Measurements from ENCODE around the gene MEIOC.

Gene MEIOC

DNA sequence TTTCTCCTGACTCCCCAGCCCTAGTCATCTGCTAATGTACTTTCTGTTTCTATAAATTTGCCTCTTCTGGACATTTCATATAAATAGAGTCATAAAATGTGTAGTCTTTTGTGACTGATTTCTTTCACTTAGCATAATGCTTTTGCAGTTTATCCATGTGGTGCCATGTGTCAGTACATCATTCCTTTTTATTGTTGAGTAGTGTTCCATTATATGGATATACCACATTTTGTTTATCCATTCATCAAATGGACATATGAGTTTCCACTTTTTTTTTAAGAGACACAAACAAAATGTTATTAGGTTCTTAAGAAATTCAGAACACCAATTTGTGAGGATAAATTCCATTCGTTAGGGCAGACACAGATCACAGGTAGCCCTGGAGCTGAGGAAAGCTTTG is 63.2 kb downstream of the MEIOC start:
- DNase-seq, result no peak

DNA sequence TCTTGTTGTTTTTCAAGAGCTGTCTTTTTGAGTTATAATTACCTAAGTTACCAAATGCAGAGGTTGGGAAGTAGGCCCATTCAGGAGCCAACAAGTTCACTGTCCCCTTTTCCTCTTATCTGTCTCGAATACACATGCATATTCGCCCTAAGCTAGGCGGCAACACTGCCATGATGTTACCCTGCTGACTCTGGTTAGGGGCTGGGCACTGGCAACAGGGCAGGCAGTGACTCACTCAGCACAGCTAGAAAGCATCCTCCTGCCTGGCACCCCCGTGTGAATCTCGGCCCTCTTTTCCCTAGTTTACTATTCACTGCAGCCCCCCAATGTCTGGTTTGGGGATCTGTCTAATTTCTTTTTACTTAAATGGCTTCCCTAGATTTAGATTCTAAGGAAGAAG is 66.0 kb downstream of the MEIOC start:
- DNase-seq, result no peak

Measured in activated naive CD4-positive, alpha-beta T cell treated with anti-CD3 and anti-CD28 coated beads, Interleukin-2, amount 50 U/mL, for 16 hours (primary cell).